Occipital lobe (tissue), 2 donors: ENCODE results near the gene FHOD1. TPM values are rescaled to one million over a fixed set of nuclear protein-coding genes. Genes with fewer than 3 reads are reported as not detected.

Source experiments
- DNase-seq: peaks from one replicate; lab custom pipeline; 2025; lab: John Stamatoyannopoulos, UW
- total RNA-seq: library from RNA; depleted of rRNA; stranded (reverse); fragments of >200 nt; gene quantifications from one replicate; pipeline ENCODE4 v1.2.3, GENCODE V29; 2014

The FHOD1 gene
- total RNA-seq, 1 donor from 2014 or later = 2.5 TPM

DNA sequence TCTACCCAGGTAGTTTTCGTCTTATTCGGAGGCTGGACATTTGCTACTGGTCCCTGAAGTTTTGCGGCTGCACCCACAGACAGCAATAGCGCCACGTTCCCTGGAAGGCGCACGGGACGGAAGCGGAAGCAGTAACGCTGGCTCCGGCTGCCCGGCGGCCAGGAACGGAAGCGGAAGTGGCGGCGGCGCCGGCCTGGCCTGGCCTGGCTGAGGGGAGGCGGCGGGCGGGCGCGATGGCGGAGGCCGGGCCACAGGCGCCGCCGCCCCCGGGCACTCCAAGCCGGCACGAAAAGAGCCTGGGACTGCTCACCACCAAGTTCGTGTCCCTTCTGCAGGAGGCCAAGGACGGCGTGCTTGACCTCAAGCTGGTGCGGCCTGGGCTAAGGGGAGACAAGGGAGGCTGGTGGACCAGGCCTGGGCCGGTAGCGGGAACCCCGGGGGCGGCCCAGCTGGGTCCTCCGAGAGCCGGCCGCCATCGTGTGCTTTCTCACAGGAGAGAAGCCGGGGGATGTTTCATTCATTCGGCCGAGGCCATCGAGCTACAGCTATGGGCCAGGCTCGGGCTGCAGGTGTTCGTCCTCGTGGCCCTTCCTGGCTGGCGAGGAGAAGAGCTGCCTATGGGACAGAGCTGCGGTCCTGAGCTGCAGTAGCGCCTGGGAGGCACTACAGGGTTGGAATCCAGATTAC lies 55.1 kb downstream of the FHOD1 start, which contains the start of gene E2F4:
Gene E2F4 (plus strand): TSS at position 161 of the 687 bp plus-strand sequence. CDS start 73 bp downstream, at position 234.
- peak; percentile 91 for DNase-seq

DNA sequence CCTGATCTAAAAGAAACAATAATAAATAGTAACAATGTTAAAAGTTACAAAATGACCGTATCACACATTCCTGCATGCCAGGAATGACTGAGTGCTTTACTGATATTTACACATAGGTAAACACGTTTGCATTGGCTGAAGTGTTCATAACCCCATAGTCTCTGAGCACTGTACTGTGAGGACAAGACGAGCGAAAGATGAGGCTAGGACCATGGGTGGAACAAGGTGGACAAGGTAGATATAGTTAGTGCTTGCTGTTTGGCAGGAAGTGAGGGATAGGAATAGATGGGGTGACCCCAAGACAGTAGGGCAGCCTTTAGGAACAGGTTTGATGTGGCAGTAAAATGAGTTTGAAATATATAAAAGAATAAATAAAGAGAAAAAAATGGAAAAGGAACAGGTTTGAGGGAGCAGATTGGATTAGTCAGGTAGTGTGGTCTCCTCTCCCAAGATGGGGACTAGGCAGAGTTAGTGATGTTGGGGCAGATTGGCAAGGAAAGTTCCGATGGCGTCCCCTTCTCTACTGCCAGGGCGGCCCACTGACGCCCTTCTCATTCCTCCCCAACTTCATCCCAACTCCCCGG lies 55.8 kb downstream of the FHOD1 start:
- no peak for DNase-seq

DNA sequence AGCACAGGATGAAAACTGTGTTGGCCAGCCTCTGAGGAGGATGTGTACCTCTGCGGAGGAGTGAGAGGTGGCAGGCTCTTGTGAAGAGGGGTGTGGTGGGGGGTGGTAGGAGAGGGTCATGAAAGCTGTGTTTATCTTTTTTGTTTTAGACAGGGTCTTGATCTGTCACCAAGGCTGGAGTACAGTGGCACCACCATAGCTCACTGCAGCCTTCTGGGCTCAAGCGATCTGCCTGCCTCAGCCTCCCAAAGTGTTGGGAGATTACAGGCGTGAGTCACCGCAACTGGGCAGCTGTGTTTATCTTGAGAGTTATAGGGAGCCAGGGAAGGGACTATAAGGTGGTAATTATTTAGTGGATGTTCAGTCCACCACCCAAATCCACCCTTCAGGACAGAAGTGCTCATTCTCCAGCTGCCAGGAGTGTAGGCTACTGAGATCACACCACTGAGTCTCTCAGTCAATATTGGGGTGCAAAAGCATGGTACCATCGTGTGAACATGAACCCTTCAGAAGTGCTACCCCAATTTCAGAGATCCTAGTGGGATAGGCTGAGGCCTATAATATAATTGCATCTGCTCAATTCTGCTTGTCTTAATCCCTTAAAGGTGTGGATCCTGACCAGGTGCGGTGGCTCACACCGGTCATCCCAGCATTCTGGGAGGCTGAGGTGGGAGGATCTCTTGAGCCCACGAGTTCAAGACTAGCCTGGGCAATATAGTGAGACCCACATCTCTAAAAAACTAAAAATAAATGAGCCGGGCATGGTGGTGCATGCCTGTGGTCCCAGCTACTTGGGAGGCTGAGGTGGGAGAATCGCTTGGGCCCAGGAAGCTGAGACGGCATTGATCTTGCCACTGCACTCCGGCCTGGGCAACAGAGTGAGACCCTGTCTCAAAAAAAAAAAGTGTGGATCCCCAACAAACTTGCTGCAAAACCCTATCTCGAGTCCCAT lies 56.6 kb downstream of the FHOD1 start:
- DNase-seq = no peak

DNA sequence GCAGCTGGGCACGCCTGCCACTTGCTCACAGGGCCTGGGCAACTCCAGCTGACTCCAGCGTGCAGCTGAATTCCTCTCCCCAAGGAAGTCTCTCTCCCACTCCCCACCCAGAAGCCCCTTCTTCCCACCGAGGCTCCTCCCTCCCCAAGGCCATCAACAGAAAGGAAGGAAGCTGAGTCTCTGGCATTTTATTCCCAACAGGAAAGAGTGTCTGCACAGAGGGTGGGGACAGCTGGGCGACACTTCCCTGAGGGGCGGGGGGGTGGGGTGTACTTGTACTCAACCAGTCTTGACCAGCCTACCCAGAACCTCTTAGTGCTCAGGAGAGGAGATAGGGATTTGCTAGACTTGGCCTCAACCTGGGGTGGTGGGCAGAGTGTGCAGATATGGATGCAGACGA lies 57.2 kb downstream of the FHOD1 start, which contains the start of gene EXOC3L1:
Gene EXOC3L1 (minus strand): TSS at position 96 of the 400 bp plus-strand sequence. CDS start 460 bp downstream, outside the sequence.
- no peak for DNase-seq

DNA sequence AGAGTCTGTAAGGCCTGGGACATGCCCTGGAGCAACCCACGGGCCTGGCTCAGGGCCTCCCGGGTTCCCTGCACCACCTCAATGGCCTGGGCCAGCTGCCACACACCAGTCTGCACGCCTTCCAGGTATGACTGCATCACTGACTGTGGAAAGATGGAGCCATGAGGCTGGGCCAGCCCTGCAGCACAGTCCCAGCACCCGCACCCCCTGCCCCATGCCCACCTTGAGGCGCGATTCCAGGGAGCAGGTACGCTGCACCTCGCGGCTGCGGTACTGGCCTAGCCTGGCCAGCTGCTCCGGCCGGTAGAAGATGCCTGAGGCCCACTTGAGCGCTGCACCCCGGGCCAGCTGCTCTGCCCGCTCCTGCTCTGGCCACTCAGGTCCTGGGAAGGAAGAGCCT lies 58.5 kb downstream of the FHOD1 start:
- no peak for DNase-seq

DNA sequence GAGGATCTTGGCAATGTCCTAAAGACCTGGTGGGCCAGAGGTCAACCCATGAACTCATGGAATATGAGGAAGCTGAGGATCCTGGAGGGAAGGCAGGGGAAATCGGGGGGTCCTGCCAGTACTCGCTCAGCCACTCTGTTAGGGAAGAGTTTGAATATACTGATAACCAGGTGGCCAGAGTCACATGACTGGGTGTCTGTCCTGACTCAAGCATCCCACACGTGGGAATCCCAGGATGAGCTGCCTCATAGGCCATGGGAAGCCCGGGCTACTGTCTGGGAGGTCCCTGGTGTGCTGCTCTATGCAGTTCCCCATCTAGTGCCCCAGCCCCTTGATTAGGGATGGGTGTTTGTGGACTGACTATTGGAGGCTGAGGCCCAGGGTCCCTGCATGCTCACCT lies 59.0 kb downstream of the FHOD1 start:
- DNase-seq = no peak

DNA sequence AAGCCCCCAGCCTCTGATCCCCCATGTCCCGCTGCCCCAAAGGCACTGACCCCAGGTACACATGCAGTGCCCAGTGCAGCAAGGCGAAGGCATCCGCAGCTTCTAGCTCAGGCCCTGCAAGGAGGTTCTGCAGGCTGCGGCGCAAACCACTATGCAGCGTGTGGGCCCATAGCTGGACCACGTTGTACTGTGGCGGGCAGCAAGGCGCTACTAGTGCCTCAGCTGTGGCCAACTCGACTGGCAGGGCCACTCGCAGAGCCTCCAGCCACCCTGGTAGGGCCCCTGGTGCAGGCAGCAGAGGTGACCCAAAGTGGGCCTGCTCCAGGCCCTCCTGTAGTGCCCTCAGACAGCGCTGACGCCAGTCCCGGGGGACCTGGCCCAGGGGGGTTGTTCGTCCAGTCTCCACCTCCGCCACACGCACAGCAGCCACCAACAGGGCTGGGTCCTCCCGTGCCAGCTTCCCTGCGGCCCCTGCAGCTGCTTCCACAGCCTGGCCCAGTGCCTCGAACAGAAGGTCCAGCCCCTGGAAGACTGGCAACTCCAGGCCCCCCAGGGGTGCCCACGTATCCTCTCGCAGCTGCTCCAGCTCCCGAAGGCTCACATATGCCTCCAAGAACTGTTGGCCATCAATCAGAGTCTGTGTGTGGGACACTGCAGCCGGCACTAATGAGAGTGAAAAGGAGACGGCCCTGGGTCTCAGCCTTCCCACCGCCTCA lies 59.9 kb downstream of the FHOD1 start:
- DNase-seq = no peak

DNA sequence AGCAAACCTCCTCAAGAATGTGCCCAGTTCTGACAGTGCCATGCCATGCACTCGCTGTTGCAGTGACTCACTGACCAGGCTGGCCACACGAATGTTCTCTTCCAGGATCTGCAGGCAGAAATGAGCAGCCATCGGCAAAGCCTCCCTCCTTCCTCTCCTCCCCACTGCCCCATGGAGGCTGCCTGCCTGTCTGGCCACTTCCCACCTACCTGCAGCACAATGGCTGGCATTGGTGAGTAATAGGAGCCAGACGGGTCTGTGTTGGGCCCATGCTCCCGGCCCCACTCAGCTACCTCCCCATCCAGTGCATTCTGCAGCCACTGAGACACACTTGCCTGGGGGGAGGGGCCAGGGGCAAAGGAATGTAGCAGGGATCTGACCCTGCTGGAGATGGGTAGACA lies 60.7 kb downstream of the FHOD1 start:
- no peak for DNase-seq

DNA sequence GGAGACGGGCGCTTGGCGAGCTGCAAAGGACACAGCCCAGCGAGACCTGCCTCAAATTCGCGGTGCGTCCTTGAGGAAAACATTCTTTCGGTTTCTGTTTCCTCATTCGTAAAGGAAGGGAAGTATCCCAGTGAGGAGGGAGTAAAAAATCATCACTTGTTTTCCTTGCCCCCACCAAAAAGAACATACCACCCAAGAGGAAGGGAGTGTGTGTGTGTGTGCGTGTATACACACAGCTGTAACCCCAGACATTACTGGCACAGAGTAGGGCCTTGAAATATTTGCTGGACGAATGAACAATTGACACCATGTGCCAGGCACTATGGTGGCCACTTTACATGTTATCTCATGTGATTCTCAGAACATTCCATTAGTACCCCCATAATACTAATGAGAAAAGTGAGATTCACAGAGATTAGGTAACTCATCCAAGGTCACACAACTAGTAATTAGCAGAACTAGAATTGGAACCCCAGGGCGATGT lies 61.6 kb downstream of the FHOD1 start:
- no peak for DNase-seq

DNA sequence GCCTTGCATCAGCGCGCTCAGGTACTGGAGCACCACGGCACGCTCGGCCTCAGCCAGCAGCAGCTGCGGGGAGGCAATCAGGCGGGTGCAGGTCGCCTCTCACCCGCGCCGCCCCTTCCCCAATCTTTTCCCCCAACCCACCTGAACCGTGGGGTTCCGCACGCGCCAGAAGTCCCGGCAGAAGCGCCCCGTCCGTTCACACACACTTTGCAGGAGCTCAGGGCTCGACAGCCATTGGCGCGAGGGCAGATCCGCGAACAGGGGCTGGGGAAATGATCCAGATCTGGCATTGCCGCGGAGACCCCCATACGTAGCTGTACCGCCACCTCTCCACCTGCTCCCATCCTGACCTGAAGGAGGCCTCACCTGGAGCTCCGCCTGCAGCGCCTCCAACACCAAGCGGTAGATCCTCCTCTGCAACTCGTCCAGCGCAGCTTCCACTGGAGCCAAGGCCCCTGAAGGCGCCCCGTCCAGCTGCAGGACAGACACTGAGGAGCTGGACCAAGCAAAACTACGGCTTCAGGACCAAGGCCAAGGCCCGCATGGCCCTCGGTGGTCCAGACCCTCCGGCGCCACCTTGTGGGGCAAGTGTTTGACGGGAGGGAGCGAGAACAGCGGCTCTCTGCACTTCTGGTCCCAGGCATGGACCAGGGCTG lies 62.2 kb downstream of the FHOD1 start:
- DNase-seq = peak; percentile 46

DNA sequence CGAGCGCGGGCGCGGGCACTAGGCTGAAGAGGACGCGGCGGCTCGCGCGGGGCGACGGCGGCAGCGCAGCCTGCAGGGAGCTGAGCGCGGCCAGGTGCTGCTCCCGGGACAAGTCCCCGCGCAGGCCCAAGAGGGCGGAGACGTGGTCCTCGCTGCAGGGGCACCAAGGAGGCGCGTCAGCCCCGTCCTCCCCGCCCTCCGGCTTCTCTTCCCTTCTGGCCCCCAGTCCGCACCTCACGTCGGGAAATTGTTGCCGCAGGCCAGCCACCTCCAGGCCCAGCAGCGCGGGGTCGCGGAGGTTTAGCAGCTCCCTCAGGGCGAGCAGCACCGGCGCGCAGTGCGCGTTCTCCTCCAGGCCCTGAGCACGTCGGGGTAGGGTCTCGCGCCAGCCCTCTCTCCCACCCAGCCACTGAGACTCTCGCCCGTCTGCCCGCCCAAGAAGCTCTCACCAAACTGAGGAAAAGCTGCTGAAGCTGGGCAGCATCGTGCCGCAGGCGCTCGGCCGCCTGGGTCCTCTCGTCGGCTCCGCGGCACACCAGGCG lies 62.8 kb downstream of the FHOD1 start:
- no peak for DNase-seq

DNA sequence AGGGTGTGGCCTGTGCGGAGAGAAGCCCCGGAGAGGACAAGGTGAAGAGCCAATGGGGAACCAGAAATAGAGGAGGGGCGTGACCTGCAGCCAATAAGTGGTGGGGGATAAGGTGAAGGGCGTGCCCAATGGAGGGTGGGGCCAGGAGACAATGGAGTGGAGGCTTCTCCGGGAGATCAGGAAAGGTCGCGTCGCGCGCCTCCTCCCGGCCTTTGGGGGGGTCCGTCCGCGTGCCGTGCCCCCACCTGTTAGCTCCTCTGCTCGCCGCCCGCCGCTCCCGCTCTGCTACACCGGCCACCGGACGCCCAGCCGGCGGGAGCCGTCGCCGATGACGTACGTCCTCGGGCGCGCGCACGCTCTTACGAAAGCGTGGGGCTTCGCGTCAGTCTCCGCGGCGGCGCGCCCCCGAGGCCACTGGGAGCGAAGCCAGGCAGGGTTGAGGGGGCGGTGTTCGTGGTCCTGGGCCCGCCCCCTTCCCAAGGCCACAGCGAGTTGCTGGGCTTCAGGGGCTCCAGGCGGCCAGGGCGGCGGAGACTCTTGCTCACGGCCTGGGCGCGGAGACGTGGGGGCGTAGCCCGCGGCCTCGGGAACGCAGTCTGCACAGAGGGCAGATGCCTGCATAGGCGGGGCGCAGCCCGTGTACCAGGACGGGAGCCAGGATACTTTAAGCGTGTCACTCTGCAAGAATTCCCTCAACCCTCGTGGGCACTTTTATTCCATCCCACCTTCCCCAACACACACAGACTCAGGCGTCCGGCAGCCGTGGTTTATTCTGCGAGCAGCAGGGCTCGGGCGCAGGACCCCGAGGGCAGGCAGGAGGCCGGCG lies 63.4 kb downstream of the FHOD1 start, which contains the start of gene MATCAP1:
Gene MATCAP1 (minus strand): TSS at position 337 of the 826 bp plus-strand sequence. CDS start 3,353 bp downstream, outside the sequence.
- DNase-seq = peak; percentile 92

DNA sequence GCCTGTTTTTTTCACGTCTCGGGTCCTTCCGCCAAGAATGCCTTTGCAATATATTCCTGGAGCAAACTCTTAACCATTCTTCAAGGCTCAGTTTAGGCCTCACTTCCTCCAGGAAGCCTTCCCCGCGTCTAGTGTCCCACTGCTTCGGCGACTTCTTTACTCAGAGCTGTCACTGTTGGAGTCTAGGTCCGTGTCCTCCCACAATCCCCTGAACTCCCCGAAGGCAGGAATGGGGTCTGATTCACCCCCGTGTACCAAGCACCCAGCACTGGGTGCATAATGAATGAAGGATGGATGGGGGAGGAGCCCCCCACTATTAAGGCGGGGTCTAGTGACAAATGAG lies 64.0 kb downstream of the FHOD1 start:
- no peak for DNase-seq

DNA sequence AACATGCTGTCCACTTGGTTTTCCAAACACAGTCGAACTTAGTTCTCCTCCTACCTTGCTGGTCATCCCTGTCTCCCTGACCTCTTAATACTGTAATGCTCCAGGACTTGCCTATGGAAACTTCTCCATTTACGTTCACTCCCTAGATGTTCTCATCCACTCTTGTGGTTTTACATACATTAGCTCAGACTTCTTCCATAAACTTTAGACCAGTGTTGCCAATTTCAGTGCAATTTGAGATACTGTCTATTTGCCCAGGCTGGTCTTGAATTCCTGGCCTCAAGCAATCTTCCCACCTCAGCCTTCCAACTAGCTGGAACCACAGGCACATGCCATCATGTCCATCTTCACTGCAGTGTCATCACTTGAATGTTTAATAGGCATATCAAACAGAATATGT lies 65.0 kb downstream of the FHOD1 start:
- DNase-seq = no peak

DNA sequence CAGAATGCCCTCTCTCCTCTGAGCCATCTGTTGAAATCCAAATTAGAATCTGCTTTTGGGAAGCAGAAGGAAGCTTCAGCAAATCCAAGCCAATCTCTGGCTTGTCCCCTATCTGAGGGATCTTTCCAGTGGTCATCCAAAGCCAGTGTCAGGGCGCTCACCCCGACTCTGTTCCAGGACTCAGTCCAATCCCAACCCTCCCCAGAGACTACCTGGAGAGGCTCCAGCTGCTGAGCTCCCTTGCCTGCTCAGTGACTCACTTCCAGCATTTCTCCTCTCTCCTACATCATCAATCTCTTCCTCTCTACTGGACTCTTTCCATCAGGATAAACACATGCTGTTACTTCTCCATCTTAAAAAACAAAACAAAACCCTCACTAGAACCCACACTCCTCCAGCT lies 65.9 kb downstream of the FHOD1 start:
- peak; percentile 23 for DNase-seq

DNA sequence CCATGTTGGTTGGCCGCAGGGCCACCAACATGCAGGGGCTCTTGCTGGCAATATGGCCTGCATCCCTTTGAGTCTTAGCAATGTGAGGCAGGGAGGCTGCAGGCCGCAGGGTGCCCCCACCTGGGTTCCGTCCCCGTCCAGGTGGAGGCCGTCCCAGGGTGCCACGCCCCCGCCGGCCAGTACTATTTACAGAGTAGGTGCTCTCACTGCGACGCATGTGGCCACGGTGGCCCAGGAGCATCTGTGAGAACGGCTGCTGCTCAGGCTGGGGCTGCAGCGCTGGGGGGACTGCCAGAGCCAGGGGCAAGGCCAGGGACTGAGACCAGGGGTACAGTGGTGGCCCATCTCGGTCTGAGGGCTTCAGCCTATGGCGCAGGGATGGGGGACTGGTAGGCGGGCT lies 67.1 kb downstream of the FHOD1 start:
- no peak for DNase-seq

DNA sequence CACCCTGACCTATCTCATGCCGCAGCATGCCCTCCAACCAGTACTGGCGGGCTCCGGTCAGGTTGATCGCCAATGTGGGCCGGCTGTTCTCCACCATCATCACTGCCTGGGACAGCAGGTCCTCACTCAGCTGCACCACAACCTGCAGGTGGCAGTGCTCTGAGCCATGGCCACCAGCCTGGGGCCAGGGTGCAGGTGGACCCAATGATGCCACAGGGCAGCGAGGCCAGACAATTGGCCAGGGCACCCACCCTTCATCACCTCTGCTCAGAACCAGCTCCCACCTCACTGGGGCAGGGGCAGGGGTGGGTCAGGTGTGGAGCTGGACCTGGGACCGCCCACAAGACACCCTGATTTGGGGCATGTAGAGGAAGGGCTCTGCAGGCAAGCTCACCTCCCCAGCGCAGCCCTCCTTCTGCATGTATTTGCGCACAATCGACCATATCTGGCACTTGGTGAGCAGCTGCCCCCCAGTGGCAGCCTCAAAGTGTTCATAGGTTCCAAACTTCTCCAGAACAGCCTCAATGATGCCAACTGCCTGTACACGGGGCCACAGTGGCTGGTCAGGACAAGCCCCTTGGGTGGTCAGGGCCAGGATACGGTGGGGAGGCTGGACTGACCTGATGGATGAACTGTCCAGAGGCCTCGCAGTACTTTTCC lies 67.7 kb downstream of the FHOD1 start:
- no peak for DNase-seq
